PC-3 (cell line): ENCODE measurements around the gene ZNF629. TPM values are rescaled to one million over a fixed set of nuclear protein-coding genes. Genes with fewer than 3 reads are reported as not detected.

ENCODE experiments used
- ATAC-seq: fragments of 200-7000 bp; cut with Tn5 transposase; 2 replicates; pipeline ENCODE4 v1.9.1; 2020; ENCODE audit warnings: mild to moderate bottlenecking, moderate library complexity
- BruUV-seq: library from RNA; stranded (reverse); fragments of 400-500 nt; replicated peaks from 2 replicates; lab custom pipeline; 2021; lab: Mats Ljungman, UMichigan
- CTCF ChIA-PET: fragments of 300-600 bp; sonication (Branson Sonifier 250); formaldehyde crosslinking; loops from one replicate; lab custom pipeline; 2022; ENCODE audit warnings: antibody characterized with exemption; lab: Charles Lee
- POLR2A ChIA-PET: fragments of 300-600 bp; sonication (Branson Sonifier 250); formaldehyde crosslinking; loops from one replicate; lab custom pipeline; 2022; ENCODE audit warnings: antibody characterized with exemption; ENCODE audit not compliant: unreplicated experiment; lab: Charles Lee
- DNase-seq: peaks from one replicate; pipeline ENCODE4 v3.0.0-alpha.2; 2015
- H2AFZ ChIP-seq: fragments of 300-600 bp; sonication (generic); 2 replicates; pipeline ENCODE4 v1.6.0; 2016; ENCODE audit warnings: antibody characterized with exemption, low read length
- H3F3A ChIP-seq: fragments of 300-600 bp; sonication (generic); one replicate; pipeline ENCODE4 v1.6.0; 2017; ENCODE audit warnings: antibody characterized with exemption, low read length, control low read depth, mild to moderate bottlenecking; ENCODE audit not compliant: unreplicated experiment
- H3K27ac ChIP-seq: fragments of 300-600 bp; sonication (generic); 2 replicates; pipeline ENCODE4 v1.5.1; 2016; ENCODE audit warnings: mild to moderate bottlenecking, low read length
- H3K27me3 ChIP-seq: fragments of 300-600 bp; sonication (generic); 2 replicates; pipeline ENCODE4 v1.6.1; 2016; ENCODE audit warnings: low read length, mixed read lengths
- H3K36me3 ChIP-seq: fragments of 300-600 bp; sonication (generic); 2 replicates; pipeline ENCODE4 v1.6.1; 2016; ENCODE audit warnings: low read depth, mixed run types, low read length, mixed read lengths
- H3K4me1 ChIP-seq: fragments of 300-600 bp; sonication (generic); 2 replicates; pipeline ENCODE4 v1.5.1; 2016; ENCODE audit warnings: low read length; ENCODE audit not compliant: insufficient read depth
- H3K4me2 ChIP-seq: fragments of 300-600 bp; sonication (generic); 2 replicates; pipeline ENCODE4 v1.6.0; 2016; ENCODE audit warnings: low read length
- H3K4me3 ChIP-seq: fragments of 300-600 bp; sonication (generic); 2 replicates; pipeline ENCODE4 v1.5.1; 2016; ENCODE audit warnings: mild to moderate bottlenecking, low read length, mixed read lengths
- H3K79me2 ChIP-seq: fragments of 300-600 bp; sonication (generic); 2 replicates; pipeline ENCODE4 v1.6.1; 2017; ENCODE audit warnings: low read length, mixed read lengths
- H3K9ac ChIP-seq: fragments of 300-600 bp; sonication (generic); 2 replicates; pipeline ENCODE4 v1.6.0; 2016; ENCODE audit warnings: mild to moderate bottlenecking, low read length
- H3K9me2 ChIP-seq: fragments of 300-600 bp; sonication (generic); replicated peaks from 2 replicates; pipeline ENCODE4 v1.6.1; 2016; ENCODE audit warnings: mixed run types, low read length, mixed read lengths
- H3K9me3 ChIP-seq: fragments of 300-600 bp; sonication (generic); 2 replicates; pipeline ENCODE4 v1.6.1; 2016; ENCODE audit warnings: low read length, mixed read lengths
- H4K20me1 ChIP-seq: fragments of 300-600 bp; sonication (generic); 2 replicates; pipeline ENCODE4 v1.6.1; 2016; ENCODE audit warnings: low read length, mixed read lengths
- CTCF ChIP-seq: fragments of 300-600 bp; sonication (generic); conservative IDR thresholded peaks from 2 replicates; pipeline ENCODE4 v1.5.1; 2017; ENCODE audit warnings: antibody characterized with exemption, low read depth, mild to moderate bottlenecking, low read length
- EZH2 ChIP-seq: fragments of 300-600 bp; sonication (generic); IDR thresholded peaks from one replicate; pipeline ENCODE4 v1.6.1; 2017; ENCODE audit warnings: antibody characterized with exemption, mild to moderate bottlenecking, low read length; ENCODE audit not compliant: unreplicated experiment
- EZH2phosphoT487 ChIP-seq: fragments of 300-600 bp; sonication (generic); IDR thresholded peaks from 2 replicates; pipeline ENCODE4 v1.6.1; 2018; ENCODE audit warnings: mild to moderate bottlenecking, antibody characterized with exemption, low read length, borderline replicate concordance
- intact Hi-C: fragments of 100-400 bp; cut with micrococcal nuclease; formaldehyde crosslinking; loops from 2 replicates; pipeline ENCODE4 v1.9.0; 2023
- total RNA-seq: library from RNA; depleted of rRNA; stranded (reverse); fragments of >200 nt; gene quantifications from 2 replicates; pipeline ENCODE4 v1.2.3, GENCODE V29; 2014

ZNF629 gene
- total RNA-seq, 1 experiment from 2014 or later, result 7.8 TPM

- DNase-seq, result no peak
- H3K27me3 ChIP-seq, result no peaks in the 10 kb centered on the region
- ATAC-seq, result no peak
- no peaks in the 10 kb centered on the region for H3K9me3 ChIP-seq
- no peak overlapping the region for H3K27ac ChIP-seq
- H4K20me1 ChIP-seq, result no peaks in the 10 kb centered on the region
- CTCF ChIA-PET, result interaction anchor here (0.6 to 0.7 kb wide), 2 partner anchors 30 to 75 kb away, joined by 3 read pairs; no protein-coding TSS in a partner anchor
- no peak for TF ChIP-seq EZH2phosphoT487
- no peak for TF ChIP-seq CTCF
- TF ChIP-seq EZH2, result no peak
- H3K4me3 ChIP-seq, result no peak overlapping the region
- no peaks in the 10 kb centered on the region for H3K9me2 ChIP-seq
- no peak overlapping the region for H2AFZ ChIP-seq
- no peaks in the 10 kb centered on the region for H3K79me2 ChIP-seq
- H3K4me1 ChIP-seq, result no peaks in the 10 kb centered on the region
- BruUV-seq, result no TSS peak
- no peaks in the 10 kb centered on the region for H3F3A ChIP-seq
- no peak overlapping the region for H3K9ac ChIP-seq
- intact Hi-C loops, result no loop called here
- POLR2A ChIA-PET, result interaction anchor here (0.6 kb wide), 1 partner anchor 32 kb away, joined by 11 read pairs; no protein-coding TSS in a partner anchor
- H3K4me2 ChIP-seq, result no peak overlapping the region
- no peaks in the 10 kb centered on the region for H3K36me3 ChIP-seq
Observed at GRCh38 chr16:30830072-30830417, 43.0 kb upstream of the ZNF629 start.

DNA sequence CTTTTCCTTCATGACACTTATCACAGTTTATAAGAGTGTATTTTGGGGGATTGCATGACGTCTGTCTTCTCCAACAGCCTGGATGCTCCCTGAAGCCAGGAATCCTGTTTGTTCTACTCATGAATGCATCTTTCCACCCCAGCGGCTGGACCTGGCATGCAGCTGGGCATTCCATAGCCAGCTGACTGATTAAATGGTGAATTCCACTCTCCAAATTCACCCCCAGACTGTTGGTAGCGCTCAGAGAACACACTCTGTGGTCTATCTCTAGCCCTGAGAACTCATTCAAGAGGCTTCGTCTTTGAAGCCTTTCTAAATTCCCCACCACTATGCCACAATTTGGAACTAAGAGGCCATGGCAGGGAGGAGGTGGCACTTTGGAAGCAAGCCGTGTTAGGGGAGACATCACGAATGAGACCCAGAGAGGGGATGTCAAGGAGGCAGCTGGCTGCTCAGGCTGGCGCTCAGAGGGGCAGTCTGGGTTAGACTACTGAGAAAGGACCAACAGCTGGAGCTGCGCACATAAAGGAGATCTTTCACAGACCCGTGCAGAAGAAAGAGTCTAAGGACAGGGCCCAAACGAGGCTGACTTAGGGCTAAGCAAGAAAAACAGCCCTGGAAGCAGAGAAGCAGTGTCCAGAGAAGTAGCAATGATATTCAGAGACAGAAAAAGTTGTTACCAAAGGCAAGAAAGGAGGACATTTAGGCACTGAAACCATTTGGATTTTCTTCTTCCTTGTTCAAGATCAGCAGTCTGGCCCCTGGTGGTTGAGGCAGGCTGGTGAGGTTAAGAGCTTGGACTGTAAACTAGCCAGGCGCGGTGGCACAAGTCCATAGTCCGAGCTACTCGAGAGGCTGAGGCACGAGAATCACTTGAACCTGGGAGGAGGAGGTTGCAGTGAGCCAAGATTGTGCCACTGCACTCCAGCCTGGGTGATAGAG lies 42.4 kb upstream of the ZNF629 start:
- no peak for ATAC-seq
- H4K20me1 ChIP-seq, result no peaks in the 10 kb centered on the region
- no TSS peak for BruUV-seq

More for the DNA sequence above, 42.4 kb upstream of the ZNF629 start:
- Histone ChIP-seq H3K9me2 (no peaks in the 10 kb centered on the region), H3K9ac (no peak overlapping the region), H3K27me3 (no peaks in the 10 kb centered on the region), H3K9me3 (no peaks in the 10 kb centered on the region), H3K27ac (no peak overlapping the region), H3K4me1 (no peaks in the 10 kb centered on the region), H3K4me3 (no peak overlapping the region), H3K79me2 (no peaks in the 10 kb centered on the region), H3K4me2 (no peak overlapping the region), H2AFZ (no peak overlapping the region), H3K36me3 (no peaks in the 10 kb centered on the region), H3F3A (no peaks in the 10 kb centered on the region)
- ChIA-PET POLR2A (interaction anchor here (0.6 kb wide), 1 partner anchor 32 kb away, joined by 11 read pairs; no protein-coding TSS in a partner anchor), CTCF (interaction anchor here (0.6 to 0.7 kb wide), 2 partner anchors 29 to 75 kb away, joined by 3 read pairs; no protein-coding TSS in a partner anchor)
- no peak for DNase-seq
- intact Hi-C loops, result no loop called here
- no peak for TF ChIP-seq EZH2phosphoT487
- TF ChIP-seq CTCF, result no peak
- no peak for TF ChIP-seq EZH2
